GM23338 (cell line): Measurements from ENCODE around the gene LYPD4. TPM values are rescaled to one million over a fixed set of nuclear protein-coding genes. Genes with fewer than 3 reads are reported as not detected.

Experiments used
- ATAC-seq: fragments of 200-7000 bp; cut with Tn5 transposase; 3 replicates; pipeline ENCODE4 v1.9.1; 2020
- DNase-seq: peaks from one replicate; pipeline ENCODE4 v3.0.0-alpha.2; 2015; ENCODE audit warnings: low spot score
- H2AFZ ChIP-seq: fragments of 200-600 bp; sonication (generic); 2 replicates; pipeline ENCODE4 v1.8.0; 2016; ENCODE audit warnings: antibody characterized with exemption, mild to moderate bottlenecking, moderate library complexity
- H3F3A ChIP-seq: fragments of 200-600 bp; sonication (generic); replicated peaks from 2 replicates; pipeline ENCODE4 v1.8.0; 2017; ENCODE audit warnings: antibody characterized with exemption, mixed run types, low read depth
- H3K27ac ChIP-seq: fragments of 200-600 bp; sonication (generic); 2 replicates; pipeline ENCODE4 v1.6.1; 2016; ENCODE audit warnings: low read depth
- H3K27me3 ChIP-seq: fragments of 200-600 bp; sonication (generic); 2 replicates; pipeline ENCODE4 v1.8.0; 2016; ENCODE audit warnings: mild to moderate bottlenecking, mixed run types, moderate library complexity; ENCODE audit not compliant: insufficient read depth
- H3K36me3 ChIP-seq: fragments of 200-600 bp; sonication (generic); 2 replicates; pipeline ENCODE4 v1.8.0; 2016; ENCODE audit warnings: mild to moderate bottlenecking; ENCODE audit not compliant: insufficient read depth
- H3K4me1 ChIP-seq: fragments of 200-600 bp; sonication (generic); 2 replicates; pipeline ENCODE4 v1.8.0; 2016; ENCODE audit warnings: mild to moderate bottlenecking, moderate library complexity; ENCODE audit not compliant: insufficient read depth
- H3K4me2 ChIP-seq: fragments of 200-600 bp; sonication (generic); 2 replicates; pipeline ENCODE4 v1.7.1; 2017; ENCODE audit warnings: mixed run types
- H3K4me3 ChIP-seq: fragments of 200-600 bp; sonication (generic); 2 replicates; pipeline ENCODE4 v1.6.1; 2016; ENCODE audit warnings: mixed run types
- H3K79me2 ChIP-seq: fragments of 200-600 bp; sonication (generic); replicated peaks from 2 replicates; pipeline ENCODE4 v1.8.0; 2017; ENCODE audit warnings: mild to moderate bottlenecking; ENCODE audit not compliant: insufficient read depth
- H3K9me2 ChIP-seq: fragments of 200-600 bp; sonication (generic); 2 replicates; pipeline ENCODE4 v1.8.0; 2017; ENCODE audit not compliant: insufficient read depth
- H4K20me1 ChIP-seq: fragments of 200-600 bp; sonication (generic); replicated peaks from 2 replicates; pipeline ENCODE4 v1.8.0; 2017; ENCODE audit warnings: mild to moderate bottlenecking; ENCODE audit not compliant: insufficient read depth
- H3K27ac Mint-ChIP-seq: 2 replicates; pipeline ENCODE4 v1.8.0; 2020; ENCODE audit warnings: inconsistent platforms, mild to moderate bottlenecking, moderate library complexity, mixed read lengths
- H3K27me3 Mint-ChIP-seq: 3 replicates; pipeline ENCODE4 v1.8.0; 2022; ENCODE audit warnings: low read depth, mild to moderate bottlenecking, moderate library complexity, mixed read lengths, inconsistent platforms; ENCODE audit not compliant: insufficient read depth, poor library complexity
- H3K36me3 Mint-ChIP-seq: 3 replicates; pipeline ENCODE4 v1.8.0; 2021; ENCODE audit warnings: low read depth, mild to moderate bottlenecking, inconsistent platforms, moderate library complexity, mixed read lengths
- H3K4me1 Mint-ChIP-seq: 3 replicates; pipeline ENCODE4 v1.8.0; 2020; ENCODE audit warnings: mild to moderate bottlenecking, inconsistent platforms, mixed read lengths
- H3K4me3 Mint-ChIP-seq: 3 replicates; pipeline ENCODE4 v1.8.0; 2021; ENCODE audit warnings: moderate library complexity, mild to moderate bottlenecking, inconsistent platforms, mixed read lengths
- H3K9me3 Mint-ChIP-seq: 3 replicates; pipeline ENCODE4 v1.8.0; 2020; ENCODE audit warnings: moderate library complexity, mild to moderate bottlenecking, inconsistent platforms, mixed read lengths
- CREB1 ChIP-seq: fragments of 250-450 bp; sonication (Bioruptor Pico); IDR thresholded peaks from 2 replicates; pipeline ENCODE4 v1.5.0; 2020; ENCODE audit warnings: low read depth, mild to moderate bottlenecking, moderate library complexity
- EZH2 ChIP-seq: fragments of 200-600 bp; sonication (generic); IDR thresholded peaks from one replicate; pipeline ENCODE4 v1.8.0; 2017; ENCODE audit warnings: antibody characterized with exemption, mild to moderate bottlenecking, low read depth; ENCODE audit not compliant: unreplicated experiment
- EZH2phosphoT487 ChIP-seq: fragments of 200-600 bp; sonication (generic); IDR thresholded peaks from one replicate; pipeline ENCODE4 v1.8.1; 2018; ENCODE audit warnings: antibody characterized with exemption; ENCODE audit not compliant: unreplicated experiment
- NANOG ChIP-seq: IDR thresholded peaks from 2 replicates; pipeline ENCODE4 v1.6.1; 2016; ENCODE audit warnings: antibody characterized with exemption, borderline replicate concordance
- POLR2AphosphoS5 ChIP-seq: IDR thresholded peaks from 2 replicates; pipeline ENCODE4 v1.6.1; 2016; ENCODE audit warnings: antibody characterized with exemption, low read depth
- REST ChIP-seq: IDR thresholded peaks from one replicate; pipeline ENCODE4 v1.6.1; 2018; ENCODE audit warnings: antibody characterized with exemption; ENCODE audit not compliant: unreplicated experiment
- ZNF331 ChIP-seq: fragments of 250-450 bp; sonication (Bioruptor Pico); IDR thresholded peaks from 2 replicates; pipeline ENCODE4 v1.5.0; 2020; ENCODE audit warnings: low read depth, mild to moderate bottlenecking, moderate library complexity
- polyA plus RNA-seq: library from polyadenylated mRNA; unstranded; fragments of >200 nt; fragmentation: Nextera tagmentation; extraction: Ambion mirVana; gene quantifications from 2 replicates; pipeline ENCODE4 v1.2.1, GENCODE V29; 2016
- total RNA-seq: library from RNA; depleted of rRNA; stranded (reverse); fragments of >200 nt; shearing (Covaris generic); gene quantifications from 2 replicates; pipeline ENCODE4 v1.2.3, GENCODE V29; 2014
- TF ChIP-seq, protein P1 (sequence below), 2 experiments: fragments of 200-600 bp in 1 of 2; sonication (generic) in 1 of 2; conservative IDR thresholded peaks; 2 replicates each; pipeline versions ENCODE4 v1.5.1 to v1.6.1; 2016 to 2017; ENCODE audit warnings: antibody characterized with exemption in 2 of 2, low read depth in 2 of 2, mild to moderate bottlenecking in 2 of 2, moderate library complexity in 1 of 2
- TF ChIP-seq, protein P2 (sequence below): fragments of 250-450 bp; sonication (Bioruptor Pico); IDR thresholded peaks from 2 replicates; pipeline ENCODE4 v1.5.0; 2020; ENCODE audit warnings: mild to moderate bottlenecking, moderate library complexity
- TF ChIP-seq, protein P3 (sequence below): IDR thresholded peaks from 2 replicates; pipeline ENCODE4 v1.6.1; 2016; ENCODE audit warnings: antibody characterized with exemption

The LYPD4 gene
- total and polyA plus RNA-seq, 2 experiments from 2014 or later: not detected

GRCh38 chr19:41813911-41814310, 30.6 kb downstream of the LYPD4 start:
- Histone ChIP-seq H3K27me3 (no peaks in the 10 kb centered on the region), H3F3A (no peaks in the 10 kb centered on the region), H3K36me3 (no peaks in the 10 kb centered on the region), H3K79me2 (no peaks in the 10 kb centered on the region), H3K4me2 (no peak overlapping the region), H3K9me2 (no peaks in the 10 kb centered on the region), H2AFZ (no peak overlapping the region), H3K4me3 (no peak overlapping the region), H4K20me1 (no peaks in the 10 kb centered on the region), H3K27ac (no peak overlapping the region), H3K4me1 (no peaks in the 10 kb centered on the region)
- DNase-seq (no peak), ATAC-seq (no peak; the same call in 2 of the 3 replicates)
- Mint-ChIP-seq H3K27ac (no peak overlapping the region), H3K27me3 (peaks cover 13% of the 10 kb centered on the region), H3K9me3 (no peaks in the 10 kb centered on the region), H3K4me1 (no peaks in the 10 kb centered on the region), H3K36me3 (no peaks in the 10 kb centered on the region), H3K4me3 (no peak overlapping the region)
- TF ChIP-seq POLR2AphosphoS5: no peak

GRCh38 chr19:41811981-41812380, 32.5 kb downstream of the LYPD4 start:
- Mint-ChIP-seq H3K27ac (no peak overlapping the region), H3K4me3 (no peak overlapping the region), H3K9me3 (no peaks in the 10 kb centered on the region), H3K27me3 (peaks cover 11% of the 10 kb centered on the region), H3K4me1 (no peaks in the 10 kb centered on the region), H3K36me3 (no peaks in the 10 kb centered on the region)
- Histone ChIP-seq H4K20me1 (no peaks in the 10 kb centered on the region), H3K9me2 (no peaks in the 10 kb centered on the region), H3K4me1 (no peaks in the 10 kb centered on the region), H3K27me3 (no peaks in the 10 kb centered on the region), H3K36me3 (no peaks in the 10 kb centered on the region), H3K4me2 (no peak overlapping the region), H2AFZ (no peak overlapping the region), H3K27ac (no peak overlapping the region), H3F3A (no peaks in the 10 kb centered on the region), H3K79me2 (no peaks in the 10 kb centered on the region), H3K4me3 (no peak overlapping the region)
- no peak for DNase-seq
- no peak for ATAC-seq
- TF ChIP-seq NANOG: no peak
- TF ChIP-seq ZNF331: no peak
- TF ChIP-seq EZH2phosphoT487: no peak
- no peak for TF ChIP-seq REST
- TF ChIP-seq, protein P1, sequence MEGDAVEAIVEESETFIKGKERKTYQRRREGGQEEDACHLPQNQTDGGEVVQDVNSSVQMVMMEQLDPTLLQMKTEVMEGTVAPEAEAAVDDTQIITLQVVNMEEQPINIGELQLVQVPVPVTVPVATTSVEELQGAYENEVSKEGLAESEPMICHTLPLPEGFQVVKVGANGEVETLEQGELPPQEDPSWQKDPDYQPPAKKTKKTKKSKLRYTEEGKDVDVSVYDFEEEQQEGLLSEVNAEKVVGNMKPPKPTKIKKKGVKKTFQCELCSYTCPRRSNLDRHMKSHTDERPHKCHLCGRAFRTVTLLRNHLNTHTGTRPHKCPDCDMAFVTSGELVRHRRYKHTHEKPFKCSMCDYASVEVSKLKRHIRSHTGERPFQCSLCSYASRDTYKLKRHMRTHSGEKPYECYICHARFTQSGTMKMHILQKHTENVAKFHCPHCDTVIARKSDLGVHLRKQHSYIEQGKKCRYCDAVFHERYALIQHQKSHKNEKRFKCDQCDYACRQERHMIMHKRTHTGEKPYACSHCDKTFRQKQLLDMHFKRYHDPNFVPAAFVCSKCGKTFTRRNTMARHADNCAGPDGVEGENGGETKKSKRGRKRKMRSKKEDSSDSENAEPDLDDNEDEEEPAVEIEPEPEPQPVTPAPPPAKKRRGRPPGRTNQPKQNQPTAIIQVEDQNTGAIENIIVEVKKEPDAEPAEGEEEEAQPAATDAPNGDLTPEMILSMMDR (conservative IDR thresholded peaks at IDR 0.05; ENCODE audit: low read depth in 2 of 2): no peak
- TF ChIP-seq, protein P2, sequence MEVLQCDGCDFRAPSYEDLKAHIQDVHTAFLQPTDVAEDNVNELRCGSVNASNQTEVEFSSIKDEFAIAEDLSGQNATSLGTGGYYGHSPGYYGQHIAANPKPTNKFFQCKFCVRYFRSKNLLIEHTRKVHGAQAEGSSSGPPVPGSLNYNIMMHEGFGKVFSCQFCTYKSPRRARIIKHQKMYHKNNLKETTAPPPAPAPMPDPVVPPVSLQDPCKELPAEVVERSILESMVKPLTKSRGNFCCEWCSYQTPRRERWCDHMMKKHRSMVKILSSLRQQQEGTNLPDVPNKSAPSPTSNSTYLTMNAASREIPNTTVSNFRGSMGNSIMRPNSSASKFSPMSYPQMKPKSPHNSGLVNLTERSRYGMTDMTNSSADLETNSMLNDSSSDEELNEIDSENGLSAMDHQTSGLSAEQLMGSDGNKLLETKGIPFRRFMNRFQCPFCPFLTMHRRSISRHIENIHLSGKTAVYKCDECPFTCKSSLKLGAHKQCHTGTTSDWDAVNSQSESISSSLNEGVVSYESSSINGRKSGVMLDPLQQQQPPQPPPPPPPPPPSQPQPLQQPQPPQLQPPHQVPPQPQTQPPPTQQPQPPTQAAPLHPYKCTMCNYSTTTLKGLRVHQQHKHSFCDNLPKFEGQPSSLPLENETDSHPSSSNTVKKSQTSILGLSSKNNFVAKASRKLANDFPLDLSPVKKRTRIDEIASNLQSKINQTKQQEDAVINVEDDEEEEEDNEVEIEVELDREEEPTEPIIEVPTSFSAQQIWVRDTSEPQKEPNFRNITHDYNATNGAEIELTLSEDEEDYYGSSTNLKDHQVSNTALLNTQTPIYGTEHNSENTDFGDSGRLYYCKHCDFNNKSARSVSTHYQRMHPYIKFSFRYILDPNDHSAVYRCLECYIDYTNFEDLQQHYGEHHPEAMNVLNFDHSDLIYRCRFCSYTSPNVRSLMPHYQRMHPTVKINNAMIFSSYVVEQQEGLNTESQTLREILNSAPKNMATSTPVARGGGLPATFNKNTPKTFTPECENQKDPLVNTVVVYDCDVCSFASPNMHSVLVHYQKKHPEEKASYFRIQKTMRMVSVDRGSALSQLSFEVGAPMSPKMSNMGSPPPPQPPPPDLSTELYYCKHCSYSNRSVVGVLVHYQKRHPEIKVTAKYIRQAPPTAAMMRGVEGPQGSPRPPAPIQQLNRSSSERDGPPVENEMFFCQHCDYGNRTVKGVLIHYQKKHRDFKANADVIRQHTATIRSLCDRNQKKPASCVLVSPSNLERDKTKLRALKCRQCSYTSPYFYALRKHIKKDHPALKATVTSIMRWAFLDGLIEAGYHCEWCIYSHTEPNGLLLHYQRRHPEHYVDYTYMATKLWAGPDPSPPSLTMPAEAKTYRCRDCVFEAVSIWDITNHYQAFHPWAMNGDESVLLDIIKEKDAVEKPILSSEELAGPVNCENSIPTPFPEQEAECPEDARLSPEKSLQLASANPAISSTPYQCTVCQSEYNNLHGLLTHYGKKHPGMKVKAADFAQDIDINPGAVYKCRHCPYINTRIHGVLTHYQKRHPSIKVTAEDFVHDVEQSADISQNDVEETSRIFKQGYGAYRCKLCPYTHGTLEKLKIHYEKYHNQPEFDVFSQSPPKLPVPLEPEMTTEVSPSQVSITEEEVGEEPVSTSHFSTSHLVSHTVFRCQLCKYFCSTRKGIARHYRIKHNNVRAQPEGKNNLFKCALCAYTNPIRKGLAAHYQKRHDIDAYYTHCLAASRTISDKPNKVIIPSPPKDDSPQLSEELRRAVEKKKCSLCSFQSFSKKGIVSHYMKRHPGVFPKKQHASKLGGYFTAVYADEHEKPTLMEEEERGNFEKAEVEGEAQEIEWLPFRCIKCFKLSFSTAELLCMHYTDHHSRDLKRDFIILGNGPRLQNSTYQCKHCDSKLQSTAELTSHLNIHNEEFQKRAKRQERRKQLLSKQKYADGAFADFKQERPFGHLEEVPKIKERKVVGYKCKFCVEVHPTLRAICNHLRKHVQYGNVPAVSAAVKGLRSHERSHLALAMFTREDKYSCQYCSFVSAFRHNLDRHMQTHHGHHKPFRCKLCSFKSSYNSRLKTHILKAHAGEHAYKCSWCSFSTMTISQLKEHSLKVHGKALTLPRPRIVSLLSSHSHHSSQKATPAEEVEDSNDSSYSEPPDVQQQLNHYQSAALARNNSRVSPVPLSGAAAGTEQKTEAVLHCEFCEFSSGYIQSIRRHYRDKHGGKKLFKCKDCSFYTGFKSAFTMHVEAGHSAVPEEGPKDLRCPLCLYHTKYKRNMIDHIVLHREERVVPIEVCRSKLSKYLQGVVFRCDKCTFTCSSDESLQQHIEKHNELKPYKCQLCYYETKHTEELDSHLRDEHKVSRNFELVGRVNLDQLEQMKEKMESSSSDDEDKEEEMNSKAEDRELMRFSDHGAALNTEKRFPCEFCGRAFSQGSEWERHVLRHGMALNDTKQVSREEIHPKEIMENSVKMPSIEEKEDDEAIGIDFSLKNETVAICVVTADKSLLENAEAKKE (CRISPR knock-in tag): no peak
- TF ChIP-seq, protein P3, sequence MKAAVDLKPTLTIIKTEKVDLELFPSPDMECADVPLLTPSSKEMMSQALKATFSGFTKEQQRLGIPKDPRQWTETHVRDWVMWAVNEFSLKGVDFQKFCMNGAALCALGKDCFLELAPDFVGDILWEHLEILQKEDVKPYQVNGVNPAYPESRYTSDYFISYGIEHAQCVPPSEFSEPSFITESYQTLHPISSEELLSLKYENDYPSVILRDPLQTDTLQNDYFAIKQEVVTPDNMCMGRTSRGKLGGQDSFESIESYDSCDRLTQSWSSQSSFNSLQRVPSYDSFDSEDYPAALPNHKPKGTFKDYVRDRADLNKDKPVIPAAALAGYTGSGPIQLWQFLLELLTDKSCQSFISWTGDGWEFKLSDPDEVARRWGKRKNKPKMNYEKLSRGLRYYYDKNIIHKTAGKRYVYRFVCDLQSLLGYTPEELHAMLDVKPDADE: no peak
- TF ChIP-seq EZH2: no peak
- no peak for TF ChIP-seq CREB1 (CRISPR knock-in tag)
